Nephron progenitor cell (in vitro differentiated cells): ENCODE data around the gene ALDH1L1.

Source experiments
- DNase-seq: peaks from one replicate; pipeline ENCODE4 v3.0.0; 2021
- H3K27ac Mint-ChIP-seq: 2 replicates; pipeline ENCODE4 v1.8.0; 2021; ENCODE audit warnings: mild to moderate bottlenecking, moderate library complexity, mixed read lengths
- H3K27me3 Mint-ChIP-seq: 2 replicates; pipeline ENCODE4 v1.8.0; 2021; ENCODE audit warnings: mild to moderate bottlenecking, low read depth, mixed read lengths; ENCODE audit not compliant: poor library complexity
- H3K36me3 Mint-ChIP-seq: 2 replicates; pipeline ENCODE4 v1.8.0; 2021; ENCODE audit warnings: low read depth, mixed read lengths
- H3K4me1 Mint-ChIP-seq: 2 replicates; pipeline ENCODE4 v1.8.0; 2021; ENCODE audit warnings: mixed read lengths
- H3K4me3 Mint-ChIP-seq: 2 replicates; pipeline ENCODE4 v1.8.0; 2021; ENCODE audit warnings: mild to moderate bottlenecking, moderate library complexity, mixed read lengths
- H3K9me3 Mint-ChIP-seq: 2 replicates; pipeline ENCODE4 v1.8.0; 2021; ENCODE audit warnings: mild to moderate bottlenecking, moderate library complexity, mixed read lengths
- TF ChIP-seq, protein P1 (sequence below): fragments of 200-600 bp; sonication (generic); IDR thresholded peaks from 2 replicates; pipeline ENCODE4 v1.5.0; 2021; ENCODE audit warnings: antibody characterized with exemption

The ALDH1L1 gene

DNA sequence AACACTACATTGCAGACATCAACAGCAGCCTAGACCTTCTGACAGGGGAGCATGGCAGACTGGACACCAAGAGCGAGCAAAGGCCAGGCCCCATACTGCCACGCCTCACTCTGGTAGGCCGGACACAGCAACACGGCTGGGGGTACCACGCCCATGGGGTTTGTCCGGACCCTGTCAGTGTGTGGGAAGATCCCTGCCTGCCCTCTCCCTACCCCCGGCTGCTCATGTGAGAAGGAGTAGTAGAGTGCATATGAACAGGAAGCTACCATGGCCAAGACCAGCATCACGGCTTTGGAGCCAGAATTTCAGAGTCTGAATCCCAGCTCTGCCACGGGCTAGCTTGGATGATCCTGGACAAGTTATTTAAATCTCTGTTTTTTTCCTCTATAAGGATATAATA, 27.9 kb downstream of the ALDH1L1 start:
- no peak for DNase-seq
- Mint-ChIP-seq H3K9me3 (no peaks in the 10 kb centered on the region), H3K4me1 (no peaks in the 10 kb centered on the region), H3K27me3 (peaks cover 4% of the 10 kb centered on the region), H3K36me3 (no peaks in the 10 kb centered on the region), H3K27ac (no peak overlapping the region), H3K4me3 (no peak overlapping the region)
- TF ChIP-seq, protein P1, sequence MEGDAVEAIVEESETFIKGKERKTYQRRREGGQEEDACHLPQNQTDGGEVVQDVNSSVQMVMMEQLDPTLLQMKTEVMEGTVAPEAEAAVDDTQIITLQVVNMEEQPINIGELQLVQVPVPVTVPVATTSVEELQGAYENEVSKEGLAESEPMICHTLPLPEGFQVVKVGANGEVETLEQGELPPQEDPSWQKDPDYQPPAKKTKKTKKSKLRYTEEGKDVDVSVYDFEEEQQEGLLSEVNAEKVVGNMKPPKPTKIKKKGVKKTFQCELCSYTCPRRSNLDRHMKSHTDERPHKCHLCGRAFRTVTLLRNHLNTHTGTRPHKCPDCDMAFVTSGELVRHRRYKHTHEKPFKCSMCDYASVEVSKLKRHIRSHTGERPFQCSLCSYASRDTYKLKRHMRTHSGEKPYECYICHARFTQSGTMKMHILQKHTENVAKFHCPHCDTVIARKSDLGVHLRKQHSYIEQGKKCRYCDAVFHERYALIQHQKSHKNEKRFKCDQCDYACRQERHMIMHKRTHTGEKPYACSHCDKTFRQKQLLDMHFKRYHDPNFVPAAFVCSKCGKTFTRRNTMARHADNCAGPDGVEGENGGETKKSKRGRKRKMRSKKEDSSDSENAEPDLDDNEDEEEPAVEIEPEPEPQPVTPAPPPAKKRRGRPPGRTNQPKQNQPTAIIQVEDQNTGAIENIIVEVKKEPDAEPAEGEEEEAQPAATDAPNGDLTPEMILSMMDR, result no peak

DNA sequence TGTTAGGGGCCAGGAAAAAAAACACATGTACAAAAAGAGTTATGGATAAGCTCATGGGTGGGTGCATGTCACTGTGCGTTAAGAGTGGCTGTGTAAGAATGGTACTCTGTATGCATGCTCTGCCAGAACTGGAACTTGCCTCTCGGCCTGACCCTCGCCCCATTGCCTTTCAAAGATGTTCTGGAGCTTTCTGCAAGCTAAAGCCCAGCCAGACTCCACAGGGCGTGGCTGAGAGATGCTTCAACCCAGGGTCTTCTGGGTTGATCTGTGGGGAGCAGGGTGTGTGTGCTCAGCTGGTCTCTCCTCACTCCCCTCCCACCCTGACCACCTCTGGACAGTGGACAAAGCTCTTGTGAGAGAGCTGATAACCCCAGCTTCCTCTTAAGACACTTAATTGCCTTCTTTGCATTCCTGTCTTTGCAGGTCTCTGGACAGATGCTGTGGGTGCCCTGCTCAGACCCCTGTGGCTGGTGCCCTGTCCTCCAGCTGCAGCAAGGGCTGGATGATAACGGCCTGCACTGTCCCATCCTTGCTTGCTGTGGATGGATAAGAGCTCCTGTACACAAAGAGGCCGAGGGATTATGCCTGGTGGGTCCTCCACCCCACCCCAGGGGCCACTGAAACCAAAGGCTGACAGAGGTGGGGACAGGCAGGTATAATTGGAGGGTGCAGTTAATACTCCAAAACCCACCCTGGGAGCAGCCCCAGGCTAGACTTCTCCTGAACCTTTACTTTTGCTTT, 28.7 kb downstream of the ALDH1L1 start:
- Mint-ChIP-seq H3K4me1 (no peaks in the 10 kb centered on the region), H3K36me3 (no peaks in the 10 kb centered on the region), H3K9me3 (no peaks in the 10 kb centered on the region), H3K4me3 (no peak overlapping the region), H3K27me3 (peaks cover 4% of the 10 kb centered on the region), H3K27ac (no peak overlapping the region)
- TF ChIP-seq, protein P1, result no peak
- no peak for DNase-seq

DNA sequence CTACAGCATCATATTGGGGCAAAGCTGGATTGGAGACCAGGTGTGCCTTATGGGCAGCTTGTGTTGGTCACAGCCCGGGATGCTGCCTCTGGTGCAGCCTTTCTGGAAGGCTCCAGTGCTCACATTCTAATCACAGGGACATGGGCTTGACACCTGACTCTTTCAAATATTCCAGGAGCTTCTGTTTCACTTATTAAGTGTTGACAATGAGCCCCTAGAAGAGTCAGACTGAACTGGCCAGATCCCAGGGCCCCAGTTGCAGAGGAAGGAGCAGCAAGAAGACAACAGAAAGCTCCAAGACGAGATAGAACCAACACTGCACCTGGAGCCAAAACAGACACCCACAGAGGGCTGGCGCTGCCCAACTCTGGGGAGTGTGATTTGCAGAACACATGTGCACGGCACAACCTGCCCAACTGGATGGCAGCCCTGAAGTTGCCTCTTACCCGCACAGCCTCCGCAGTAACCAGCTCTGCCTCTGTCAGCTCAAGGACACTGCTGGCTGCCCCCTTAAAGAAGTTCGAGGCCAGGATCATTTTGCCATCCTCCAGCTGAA, 30.3 kb downstream of the ALDH1L1 start:
- H3K4me3 Mint-ChIP-seq, result no peak overlapping the region
- no peak for DNase-seq
- no peaks in the 10 kb centered on the region for H3K9me3 Mint-ChIP-seq
- H3K36me3 Mint-ChIP-seq, result no peaks in the 10 kb centered on the region
- TF ChIP-seq, protein P1, result no peak
- H3K27ac Mint-ChIP-seq, result no peak overlapping the region
- H3K4me1 Mint-ChIP-seq, result no peaks in the 10 kb centered on the region
- H3K27me3 Mint-ChIP-seq, result peaks cover 4% of the 10 kb centered on the region

DNA sequence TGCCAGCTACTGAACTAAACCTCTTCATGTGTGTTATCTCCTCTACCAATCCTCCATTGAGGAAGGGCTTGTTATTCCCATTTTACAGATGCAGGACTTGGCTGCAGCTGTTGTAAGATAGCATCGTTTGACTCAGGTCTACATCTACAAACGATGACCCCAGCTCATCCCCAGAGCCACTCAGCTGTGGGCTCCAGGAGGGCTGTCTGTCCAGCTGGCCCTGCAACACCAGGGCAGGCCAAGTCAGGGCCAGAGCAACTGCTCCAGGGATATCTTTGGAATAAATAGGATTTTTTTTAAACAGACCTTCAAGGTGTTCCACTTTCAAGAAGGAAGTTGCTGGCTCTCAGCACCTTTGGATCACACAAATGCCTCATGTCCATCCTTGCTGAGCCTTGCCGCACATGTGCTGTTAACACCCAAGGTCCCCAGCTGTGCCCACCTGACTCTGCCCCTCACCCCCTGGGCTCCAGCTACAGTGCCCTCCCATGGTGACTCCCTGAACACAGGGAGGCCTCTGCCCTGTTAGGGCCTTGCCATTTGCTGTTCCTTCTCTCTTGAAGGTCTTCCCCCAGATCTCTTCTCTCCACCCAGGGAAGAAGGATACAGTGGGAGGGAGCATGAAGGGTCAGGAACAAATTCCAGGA, 31.0 kb downstream of the ALDH1L1 start:
- Mint-ChIP-seq H3K4me3 (no peak overlapping the region), H3K36me3 (no peaks in the 10 kb centered on the region), H3K27me3 (peaks cover 5% of the 10 kb centered on the region), H3K27ac (no peak overlapping the region), H3K4me1 (no peaks in the 10 kb centered on the region), H3K9me3 (no peaks in the 10 kb centered on the region)
- DNase-seq, result no peak
- TF ChIP-seq, protein P1, result no peak

DNA sequence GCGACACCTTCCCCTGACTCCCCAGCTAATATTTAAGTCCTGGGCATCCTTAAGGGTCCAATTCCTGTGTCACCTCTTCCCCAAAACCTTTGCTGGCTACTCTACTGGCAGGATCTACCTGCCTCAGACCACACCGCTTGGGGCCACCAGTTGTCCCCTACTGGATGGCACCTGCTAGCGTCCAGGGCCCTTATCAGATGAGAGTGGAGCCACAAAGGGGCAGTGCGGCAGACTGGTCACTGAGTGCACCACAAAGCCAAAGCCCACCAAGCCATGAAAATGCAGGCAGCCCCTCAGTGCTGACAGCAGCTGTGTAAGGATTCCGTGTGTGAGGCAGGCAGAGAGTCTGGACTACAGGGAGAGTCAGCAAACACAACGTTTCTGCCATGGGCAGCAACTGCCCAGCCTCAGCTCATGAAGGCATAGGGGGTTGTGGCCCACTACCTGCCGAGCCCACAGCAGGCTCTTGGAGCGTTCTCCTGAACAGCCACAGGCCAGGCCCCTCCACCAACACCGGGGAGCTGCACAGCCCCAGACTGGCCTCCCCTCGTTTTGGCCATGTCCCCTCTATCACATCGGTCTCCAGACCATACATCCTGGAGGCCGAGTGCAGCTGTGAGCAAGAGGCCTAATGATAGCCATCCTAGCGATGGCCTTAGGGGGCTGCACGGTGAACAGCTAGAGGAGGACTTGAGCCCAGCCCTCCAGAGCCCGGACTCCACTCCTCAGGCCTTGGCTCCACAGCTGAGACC, 32.3 kb downstream of the ALDH1L1 start:
- TF ChIP-seq, protein P1, result no peak
- H3K36me3 Mint-ChIP-seq, result no peaks in the 10 kb centered on the region
- no peak overlapping the region for H3K4me3 Mint-ChIP-seq
- H3K27ac Mint-ChIP-seq, result no peak overlapping the region
- H3K4me1 Mint-ChIP-seq, result no peaks in the 10 kb centered on the region
- no peak for DNase-seq
- no peaks in the 10 kb centered on the region for H3K9me3 Mint-ChIP-seq
- H3K27me3 Mint-ChIP-seq, result peaks cover 17% of the 10 kb centered on the region
